ENCODE data around the gene TMEM240. TPM values are rescaled to one million over a fixed set of nuclear protein-coding genes. Genes with fewer than 3 reads are reported as not detected.
"Not testable (repeated sequence)": the region's sequence is repeated elsewhere in the genome, so short reads cannot be mapped to it uniquely, and the experiment has no call there.

Gene TMEM240
- total RNA-seq, 2 experiments from 2014 or later = not detected

DNA sequence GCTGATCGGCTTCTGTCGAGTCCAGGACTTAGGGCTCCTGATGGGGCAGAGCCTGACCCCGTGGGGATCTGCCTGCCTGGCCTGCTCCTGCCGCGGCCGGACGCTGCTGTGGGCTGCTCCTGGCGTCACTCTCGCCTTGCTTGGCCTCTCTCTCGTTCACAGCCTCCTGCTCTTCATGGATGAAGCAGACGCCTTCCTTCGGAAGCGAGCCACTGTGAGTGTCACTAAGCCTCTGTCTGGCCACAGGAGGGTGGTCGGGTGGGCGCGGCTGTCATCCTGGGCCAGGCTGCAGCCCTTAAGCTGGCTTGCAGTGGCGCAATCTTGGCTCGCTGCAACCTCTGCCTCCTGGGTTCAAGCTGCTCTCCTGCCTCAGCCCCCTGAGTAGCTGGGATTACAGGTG is 52.7 kb downstream of the TMEM240 start:
- intact Hi-C loops (cut with micrococcal nuclease) = no loop called here
- Mint-ChIP-seq H3K27me3 (ENCODE audit: low read depth) (no peaks in the 10 kb centered on the region), H3K4me3 (no peak overlapping the region), H3K9me3 (peaks cover 5% of the 10 kb centered on the region), H3K36me3 (ENCODE audit: low read depth) (peaks cover 39% of the 10 kb centered on the region), H3K27ac (no peak overlapping the region), H3K4me1 (ENCODE audit: low read depth) (no peaks in the 10 kb centered on the region)
- CTCF ChIA-PET = no interaction called here
- DNase-seq = no peak

GRCh38 chr1:1485755-1486317 is 54.6 kb downstream of the TMEM240 start:
- intact Hi-C loops (cut with micrococcal nuclease); H3K27me3 Mint-ChIP-seq (ENCODE audit: low read depth); DNase-seq; H3K4me3 Mint-ChIP-seq; CTCF ChIA-PET; H3K27ac Mint-ChIP-seq; H3K4me1 Mint-ChIP-seq (ENCODE audit: low read depth); H3K9me3 Mint-ChIP-seq: not testable (repeated sequence)
- peaks cover 23% of the 10 kb centered on the region for H3K36me3 Mint-ChIP-seq (ENCODE audit: low read depth)

- DNase-seq, H3K9me3 Mint-ChIP-seq: not testable (repeated sequence)
- CTCF ChIA-PET = interaction anchor here (0.6 kb wide), 1 partner anchor 45 kb away, joined by 3 read pairs; no protein-coding TSS in a partner anchor
Observed at GRCh38 chr1:1484976-1485750, 55.3 kb downstream of the TMEM240 start.

More at GRCh38 chr1:1484976-1485750, 55.3 kb downstream of the TMEM240 start:
- H3K4me3 Mint-ChIP-seq; H3K4me1 Mint-ChIP-seq (ENCODE audit: low read depth); H3K27ac Mint-ChIP-seq; H3K27me3 Mint-ChIP-seq (ENCODE audit: low read depth); intact Hi-C loops (cut with micrococcal nuclease): not testable (repeated sequence)
- peaks cover 25% of the 10 kb centered on the region for H3K36me3 Mint-ChIP-seq (ENCODE audit: low read depth)

Other genes with a start within 250 kb of the TMEM240 start
- 10 to 100 TPM; 24.1 to 25.3 TPM for gene ACAP3, start 232.7 kb downstream of the TMEM240 start, total RNA-seq
- 10 to 100 TPM; 17.0 to 17.6 TPM for gene PUSL1, start 232.0 kb downstream of the TMEM240 start, total RNA-seq
- 100 to 1,000 TPM; 117 to 118 TPM for gene INTS11, start 216.0 kb downstream of the TMEM240 start, total RNA-seq
- 1 to 10 TPM; 5.6 to 5.7 TPM for gene CPTP, start 215.8 kb downstream of the TMEM240 start, total RNA-seq
- under 1 TPM; 0.10 to 0.14 TPM for gene TAS1R3, start 209.3 kb downstream of the TMEM240 start, total RNA-seq
- 10 to 100 TPM; 33.4 to 35.0 TPM for gene DVL1, start 191.2 kb downstream of the TMEM240 start, total RNA-seq
- gene MXRA8, start 182.1 kb downstream of the TMEM240 start, total RNA-seq = under 1 TPM; 0.54 to 0.57 TPM
- gene AURKAIP1, start 165.4 kb downstream of the TMEM240 start, total RNA-seq = 100 to 1,000 TPM; 108 TPM
- gene CCNL2, start 141.3 kb downstream of the TMEM240 start, total RNA-seq = 100 to 1,000 TPM in 1 of 2 experiments, 10 to 100 TPM in 1; 97.7 to 108 TPM
- gene MRPL20, start 133.3 kb downstream of the TMEM240 start, total RNA-seq = 100 to 1,000 TPM; 103 to 107 TPM
- not detected for gene ANKRD65, start 119.3 kb downstream of the TMEM240 start, total RNA-seq
- gene VWA1, start 104.9 kb downstream of the TMEM240 start, total RNA-seq = under 1 TPM; 0.72 to 0.74 TPM
- gene ATAD3C, start 90.9 kb downstream of the TMEM240 start, total RNA-seq = under 1 TPM; 0.42 to 0.57 TPM
- gene ATAD3B, start 68.9 kb downstream of the TMEM240 start, total RNA-seq = 10 to 100 TPM; 32.7 to 38.7 TPM
- 10 to 100 TPM; 39.4 to 41.0 TPM for gene ATAD3A, start 28.5 kb downstream of the TMEM240 start, total RNA-seq
- gene SSU72, start 34.2 kb upstream of the TMEM240 start, total RNA-seq = 10 to 100 TPM; 91.6 to 95.9 TPM
- 1 to 10 TPM in 1 of 2 experiments, under 1 TPM in 1; 0.94 to 1.2 TPM for gene FNDC10, start 59.5 kb upstream of the TMEM240 start, total RNA-seq
- gene MIB2, start 74.9 kb upstream of the TMEM240 start, total RNA-seq = 10 to 100 TPM; 27.6 to 31.7 TPM
- under 1 TPM; 0.64 to 0.99 TPM for gene MMP23B, start 91.5 kb upstream of the TMEM240 start, total RNA-seq
- 10 to 100 TPM; 33.7 to 34.4 TPM for gene CDK11B, start 118.4 kb upstream of the TMEM240 start, total RNA-seq
- 10 to 100 TPM; 21.9 to 25.6 TPM for gene SLC35E2B, start 152.2 kb upstream of the TMEM240 start, total RNA-seq
- 10 to 100 TPM; 58.0 to 60.3 TPM for gene CDK11A, start 183.7 kb upstream of the TMEM240 start, total RNA-seq
- gene NADK, start 237.8 kb upstream of the TMEM240 start, total RNA-seq = 10 to 100 TPM; 42.1 to 43.6 TPM

All from activated naive CD4-positive, alpha-beta T cell treated with anti-CD3 and anti-CD28 coated beads for 36 hours (primary cell).